Stimulated activated effector memory CD8-positive, alpha-beta T cell treated with anti-CD3 and anti-CD28 coated beads, Interleukin-12 subunit alpha, Interleukin-12 subunit beta, amount 100 ng/mL, for 72 hours (primary cell): ENCODE results near the gene GRIPAP1.

Experiments used
- ATAC-seq: fragments of 150-1000 bp; cut with Tn5 transposase; 2 replicates; pipeline ENCODE4 v1.10.0; 2021
- DNase-seq, 2 donors: peaks; one replicate each; pipeline ENCODE4 v3.0.0; 2021 to 2022; ENCODE audit warnings: low spot score in 2 of 2
- H3K27ac Mint-ChIP-seq: one replicate; pipeline ENCODE4 v1.8.0; 2022; ENCODE audit warnings: mild to moderate bottlenecking, mixed read lengths
- H3K36me3 Mint-ChIP-seq: one replicate; pipeline ENCODE4 v1.8.0; 2022; ENCODE audit warnings: mild to moderate bottlenecking, mixed read lengths
- H3K4me1 Mint-ChIP-seq: one replicate; pipeline ENCODE4 v1.8.0; 2022; ENCODE audit warnings: mixed read lengths
- H3K4me3 Mint-ChIP-seq: one replicate; pipeline ENCODE4 v1.8.0; 2022; ENCODE audit warnings: mild to moderate bottlenecking, mixed read lengths
- H3K9me3 Mint-ChIP-seq: one replicate; pipeline ENCODE4 v1.8.0; 2022; ENCODE audit warnings: mixed read lengths

GRIPAP1 gene

DNA sequence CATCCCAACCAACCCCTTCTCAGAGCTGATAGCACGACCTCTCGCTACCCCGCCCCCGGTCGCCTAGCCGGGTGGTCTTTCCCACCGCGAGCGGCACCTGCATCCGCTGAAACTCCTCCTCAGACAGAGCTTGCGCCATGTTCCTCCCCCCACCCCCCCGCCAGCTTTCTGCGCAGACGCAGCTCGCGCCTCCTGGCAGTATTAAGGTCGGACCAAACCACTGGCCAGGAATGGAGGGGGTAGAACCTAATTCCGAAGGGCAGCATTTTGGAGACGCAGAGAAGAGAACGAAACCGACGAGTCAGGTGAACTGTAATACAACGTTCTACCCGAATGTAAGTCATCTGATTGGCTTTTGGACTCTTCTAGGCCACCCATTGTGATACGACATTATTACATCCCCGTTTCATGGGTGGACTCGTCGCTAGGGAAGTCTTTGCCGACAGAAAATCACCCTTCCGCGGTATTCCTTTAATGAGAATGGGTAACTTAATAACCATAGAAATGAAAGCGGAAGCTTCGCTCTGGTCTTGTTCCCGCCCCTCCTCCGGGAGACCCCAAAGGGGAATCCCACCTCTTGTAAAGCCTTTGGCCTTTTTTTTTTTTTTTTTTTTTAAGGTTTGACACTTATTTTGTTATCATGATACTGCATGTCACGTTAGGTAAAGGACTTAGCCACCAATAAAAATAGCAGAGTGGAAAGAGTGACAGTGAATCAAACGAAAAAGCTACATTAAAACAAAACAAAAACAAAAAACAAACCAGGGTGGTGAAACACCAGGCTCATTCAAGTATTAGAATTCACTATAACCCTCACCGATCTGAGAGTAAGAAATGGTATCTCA lies at the start of gene GRIPAP1:
Gene GRIPAP1 (minus strand): TSS at position 174 of the 845 bp plus-strand sequence. CDS start 35 bp downstream, at position 139.
- Mint-ChIP-seq H3K27ac (peak within 1 kb of the TSS; percentile 98), H3K9me3 (no peaks in the 10 kb centered on the region), H3K36me3 (peaks cover 41% of the 10 kb centered on the region), H3K4me1 (peaks cover 36% of the 10 kb centered on the region), H3K4me3 (peak within 1 kb of the TSS; percentile 90)
- peak; percentile 88 for ATAC-seq
- peak; percentile 48 to 82 for DNase-seq

DNA sequence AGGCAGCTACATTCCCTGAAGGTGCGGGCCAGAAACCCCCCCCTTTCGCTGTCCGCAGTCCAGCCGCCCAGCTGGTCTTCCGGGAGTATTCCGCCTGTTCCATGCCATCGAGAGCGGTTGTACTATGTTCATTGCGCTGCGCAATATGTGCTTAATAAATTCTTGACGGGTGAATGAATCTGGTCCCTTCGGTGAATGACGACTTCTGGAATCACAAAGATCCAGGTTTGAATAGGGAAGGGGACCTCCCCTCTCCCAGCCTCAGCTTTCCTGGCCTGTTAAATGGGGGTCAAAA lies 41.9 kb upstream of the GRIPAP1 start:
- no peak for DNase-seq
- H3K36me3 Mint-ChIP-seq, result peaks cover 18% of the 10 kb centered on the region
- no peak for ATAC-seq
- peaks cover 34% of the 10 kb centered on the region for H3K4me1 Mint-ChIP-seq
- peak overlapping the region; percentile 86 for H3K4me3 Mint-ChIP-seq
- H3K9me3 Mint-ChIP-seq, result no peaks in the 10 kb centered on the region
- peak overlapping the region; percentile 93 for H3K27ac Mint-ChIP-seq

- DNase-seq (peak; percentile 74 to 94), ATAC-seq (peak; percentile 93)
- Mint-ChIP-seq H3K27ac (peak within 1 kb of the TSS; percentile 93), H3K36me3 (peaks cover 23% of the 10 kb centered on the region), H3K4me1 (peaks cover 39% of the 10 kb centered on the region), H3K4me3 (peak within 1 kb of the TSS; percentile 86), H3K9me3 (no peaks in the 10 kb centered on the region)
Measured at GRCh38 chrX:49043220-49043986, 41.3 kb upstream of the GRIPAP1 start, which contains the start of gene TFE3. Gene TFE3 (minus strand): TSS chrX:49043357. CDS start chrX:49043226, 131 bp downstream.

- Mint-ChIP-seq H3K9me3 (no peaks in the 10 kb centered on the region), H3K27ac (peak overlapping the region; percentile 93), H3K4me3 (peak overlapping the region; percentile 86), H3K4me1 (peaks cover 39% of the 10 kb centered on the region), H3K36me3 (peaks cover 30% of the 10 kb centered on the region)
- ATAC-seq (peak; percentile 31), DNase-seq (peak in 1 of 2 donors; percentile 4)
Measured at GRCh38 chrX:49042581-49043219, 40.6 kb upstream of the GRIPAP1 start.

GRCh38 chrX:49041744-49042580 lies 39.9 kb upstream of the GRIPAP1 start:
- peak overlapping the region; percentile 86 for H3K4me3 Mint-ChIP-seq
- peak in 1 of 2 donors; percentile 51 for DNase-seq

GRCh38 chrX:49040376-49040955 lies 38.4 kb upstream of the GRIPAP1 start:
- peak overlapping the region; percentile 93 for H3K27ac Mint-ChIP-seq
- peaks cover 53% of the 10 kb centered on the region for H3K36me3 Mint-ChIP-seq
- H3K4me1 Mint-ChIP-seq, result peaks cover 39% of the 10 kb centered on the region
- ATAC-seq, result no peak
- DNase-seq, result no peak
- H3K4me3 Mint-ChIP-seq, result peak overlapping the region; percentile 86
- no peaks in the 10 kb centered on the region for H3K9me3 Mint-ChIP-seq

More at GRCh38 chrX:49041744-49042580, 39.9 kb upstream of the GRIPAP1 start:
- no peak for ATAC-seq
- H3K36me3 Mint-ChIP-seq, result peaks cover 38% of the 10 kb centered on the region
- H3K4me1 Mint-ChIP-seq, result peaks cover 39% of the 10 kb centered on the region
- peak overlapping the region; percentile 93 for H3K27ac Mint-ChIP-seq
- no peaks in the 10 kb centered on the region for H3K9me3 Mint-ChIP-seq

- ATAC-seq (no peak), DNase-seq (peak in 1 of 2 donors; percentile 49)
- Mint-ChIP-seq H3K27ac (peak overlapping the region; percentile 93), H3K36me3 (peaks cover 59% of the 10 kb centered on the region), H3K9me3 (no peaks in the 10 kb centered on the region), H3K4me3 (peak overlapping the region; percentile 86), H3K4me1 (peaks cover 39% of the 10 kb centered on the region)
Measured at GRCh38 chrX:49039598-49040375, 37.7 kb upstream of the GRIPAP1 start.

- Mint-ChIP-seq H3K27ac (peak overlapping the region; percentile 52), H3K4me1 (peaks cover 30% of the 10 kb centered on the region)
- ATAC-seq, result no peak
Measured at GRCh38 chrX:49037883-49038475, 35.9 kb upstream of the GRIPAP1 start.

GRCh38 chrX:49030283-49030682 lies 28.2 kb upstream of the GRIPAP1 start:
- Mint-ChIP-seq H3K4me1 (no peaks in the 10 kb centered on the region), H3K27ac (no peak overlapping the region), H3K4me3 (no peak overlapping the region), H3K9me3 (no peaks in the 10 kb centered on the region), H3K36me3 (peaks cover 70% of the 10 kb centered on the region)
- DNase-seq, result no peak
- ATAC-seq, result no peak

More at GRCh38 chrX:49037883-49038475, 35.9 kb upstream of the GRIPAP1 start:
- Mint-ChIP-seq H3K4me3 (no peak overlapping the region), H3K36me3 (peaks cover 72% of the 10 kb centered on the region), H3K9me3 (no peaks in the 10 kb centered on the region)
- no peak for DNase-seq

- Mint-ChIP-seq H3K9me3 (no peaks in the 10 kb centered on the region), H3K27ac (no peak overlapping the region), H3K4me1 (no peaks in the 10 kb centered on the region), H3K4me3 (no peak overlapping the region), H3K36me3 (peaks cover 66% of the 10 kb centered on the region)
- DNase-seq (no peak), ATAC-seq (no peak)
Measured at GRCh38 chrX:49029876-49030275, 27.8 kb upstream of the GRIPAP1 start.

DNA sequence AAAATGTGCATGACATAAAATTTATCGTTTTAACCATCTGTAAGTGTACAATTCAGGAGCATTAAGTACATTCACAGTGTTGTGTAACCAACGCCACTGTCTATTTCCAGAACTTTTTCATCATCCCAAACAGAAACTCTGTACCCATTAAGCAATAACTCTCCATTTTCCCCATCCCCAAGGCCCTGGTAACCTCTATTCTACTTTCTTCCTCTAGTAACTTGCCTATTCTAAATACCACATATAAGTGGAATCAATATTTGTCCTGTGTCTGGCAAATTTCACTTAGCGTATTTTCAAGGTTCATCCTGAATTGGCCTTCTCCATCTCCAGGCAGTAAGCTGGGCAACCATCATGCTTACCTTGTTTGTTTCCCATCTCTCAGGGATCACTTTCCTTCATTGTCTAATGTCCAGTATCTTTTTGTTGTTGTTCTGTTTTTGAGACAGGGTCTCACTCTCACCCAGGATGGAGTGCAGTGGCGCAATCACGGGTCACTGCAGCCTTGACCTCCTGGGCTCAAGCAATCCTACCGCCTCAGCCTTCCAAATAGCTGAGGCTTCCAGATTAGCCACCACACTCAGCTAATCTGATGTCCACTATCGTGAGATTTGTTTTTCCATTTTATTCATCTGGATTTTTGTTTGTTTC lies 17.7 kb upstream of the GRIPAP1 start:
- ATAC-seq (no peak), DNase-seq (no peak)
- Mint-ChIP-seq H3K27ac (no peak overlapping the region), H3K36me3 (no peaks in the 10 kb centered on the region), H3K4me1 (no peaks in the 10 kb centered on the region), H3K9me3 (no peaks in the 10 kb centered on the region), H3K4me3 (no peak overlapping the region)

DNA sequence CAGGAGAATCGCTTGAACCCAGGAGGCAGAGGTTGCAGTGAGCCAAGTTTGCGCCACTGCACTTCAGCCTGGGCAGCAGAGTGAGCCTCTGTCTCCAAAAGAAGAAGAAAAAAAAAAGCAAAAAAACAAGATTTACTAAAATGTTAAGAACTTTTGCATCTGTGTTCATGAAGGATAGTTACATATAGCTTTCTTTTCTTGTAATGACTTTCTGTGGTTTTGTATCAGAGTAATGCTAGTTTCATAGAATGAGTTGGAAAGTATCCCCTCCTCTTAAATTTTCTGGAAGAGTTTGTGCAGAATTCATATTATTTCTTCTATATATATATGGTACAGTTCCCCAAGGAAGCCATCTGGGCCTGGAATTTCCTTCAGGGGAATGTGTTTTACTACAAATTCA lies 17.0 kb upstream of the GRIPAP1 start:
- H3K9me3 Mint-ChIP-seq, result no peaks in the 10 kb centered on the region
- H3K4me3 Mint-ChIP-seq, result no peak overlapping the region
- H3K27ac Mint-ChIP-seq, result no peak overlapping the region
- DNase-seq (no peak), ATAC-seq (peak; percentile 36)
- no peaks in the 10 kb centered on the region for H3K4me1 Mint-ChIP-seq
- no peaks in the 10 kb centered on the region for H3K36me3 Mint-ChIP-seq

DNA sequence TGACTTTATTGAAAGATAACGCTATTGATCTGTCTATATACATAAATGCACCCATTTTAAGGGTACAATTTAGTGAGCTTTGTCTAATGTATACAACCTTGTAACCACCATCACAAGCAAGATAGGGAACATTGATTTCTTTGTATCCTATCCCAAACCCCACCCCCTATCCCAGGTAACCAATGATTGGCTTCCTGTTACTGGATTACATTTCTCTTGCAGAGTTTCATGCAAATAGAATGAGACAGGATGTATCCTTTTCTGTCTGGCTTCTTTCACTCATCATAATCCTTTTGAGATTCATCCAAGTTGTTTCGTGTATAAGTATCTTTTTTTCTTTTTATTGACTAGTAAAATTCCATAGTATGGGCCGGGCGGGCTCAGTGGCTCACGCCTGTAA lies 1.6 kb upstream of the GRIPAP1 start:
- Mint-ChIP-seq H3K36me3 (peaks cover 28% of the 10 kb centered on the region), H3K4me3 (no peak overlapping the region), H3K9me3 (no peaks in the 10 kb centered on the region), H3K4me1 (peaks cover 22% of the 10 kb centered on the region), H3K27ac (peak overlapping the region; percentile 45)
- ATAC-seq, result no peak
- no peak for DNase-seq
